Brain microvascular endothelial cell (primary cell): ENCODE data around the gene HSPA12B.
"Not testable (repeated sequence)": the region's sequence is repeated elsewhere in the genome, so short reads cannot be mapped to it uniquely, and the experiment has no call there.

Experiments used
- DNase-seq: peaks from one replicate; pipeline ENCODE4 v3.0.0-alpha.2; 2020
- H3K27ac ChIP-seq: fragments of 250-450 bp; sonication (Bioruptor Pico); 2 replicates; pipeline ENCODE4 v1.5.1; 2020; ENCODE audit warnings: mild to moderate bottlenecking, moderate library complexity
- H3K27me3 ChIP-seq: fragments of 250-450 bp; sonication (Bioruptor Pico); replicated peaks from 2 replicates; pipeline ENCODE4 v1.5.1; 2020; ENCODE audit warnings: mild to moderate bottlenecking
- H3K36me3 ChIP-seq: fragments of 250-450 bp; sonication (Bioruptor Pico); replicated peaks from 2 replicates; pipeline ENCODE4 v1.5.1; 2020; ENCODE audit warnings: mild to moderate bottlenecking
- H3K4me3 ChIP-seq: 2 replicates; pipeline ENCODE4 v1.5.1; 2011; ENCODE audit warnings: low read depth, mild to moderate bottlenecking, control low read depth, low read length, moderate library complexity
- in situ Hi-C: cut with HindIII; loops from 2 replicates; pipeline ENCODE4 v1.10.0; 2017; ENCODE audit warnings: low sequenced_read_pairs, low pct_ligation_motif_present
- TF ChIP-seq, protein P1 (sequence below): IDR thresholded peaks from 2 replicates; pipeline ENCODE4 v1.5.1; 2011; ENCODE audit warnings: low read depth, mild to moderate bottlenecking, moderate library complexity, low read length, control low read depth, inconsistent platforms; ENCODE audit errors: missing control alignments

HSPA12B gene

DNA sequence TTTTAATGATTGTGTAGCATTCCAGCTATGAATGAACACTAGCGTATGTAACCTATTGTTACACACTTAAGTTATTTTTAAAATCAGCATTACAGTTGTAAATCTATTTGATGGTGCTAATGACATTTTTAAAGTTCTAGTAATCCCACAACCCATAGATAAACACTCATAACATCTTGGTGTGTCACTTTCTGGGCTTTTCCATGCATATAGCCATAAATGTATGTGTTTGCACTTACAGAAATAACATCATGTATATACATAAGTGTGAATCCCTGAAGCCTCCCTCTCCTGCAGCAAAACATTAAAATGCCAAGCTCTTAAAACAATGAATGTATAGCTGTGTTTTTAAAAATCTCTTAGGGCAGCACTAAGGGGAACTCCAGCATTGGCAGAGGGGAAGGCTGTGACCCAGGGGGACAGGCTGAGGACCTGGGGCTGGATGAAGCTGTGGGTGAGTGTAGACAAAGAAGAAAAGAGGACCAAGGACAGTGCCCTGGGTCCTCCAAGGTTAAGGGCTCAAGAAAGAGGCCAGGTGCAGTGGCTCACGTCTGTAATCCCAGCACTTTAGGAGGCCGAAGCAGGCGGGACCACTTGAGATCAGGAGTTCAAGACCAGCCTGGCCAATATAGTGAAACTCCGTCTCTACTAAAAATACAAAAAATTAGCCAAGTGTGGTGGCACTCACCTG lies 55.0 kb downstream of the HSPA12B start:
- Histone ChIP-seq H3K4me3 (no peak overlapping the region), H3K27ac (no peak overlapping the region), H3K27me3 (no peaks in the 10 kb centered on the region), H3K36me3 (no peaks in the 10 kb centered on the region)
- TF ChIP-seq, protein P1, sequence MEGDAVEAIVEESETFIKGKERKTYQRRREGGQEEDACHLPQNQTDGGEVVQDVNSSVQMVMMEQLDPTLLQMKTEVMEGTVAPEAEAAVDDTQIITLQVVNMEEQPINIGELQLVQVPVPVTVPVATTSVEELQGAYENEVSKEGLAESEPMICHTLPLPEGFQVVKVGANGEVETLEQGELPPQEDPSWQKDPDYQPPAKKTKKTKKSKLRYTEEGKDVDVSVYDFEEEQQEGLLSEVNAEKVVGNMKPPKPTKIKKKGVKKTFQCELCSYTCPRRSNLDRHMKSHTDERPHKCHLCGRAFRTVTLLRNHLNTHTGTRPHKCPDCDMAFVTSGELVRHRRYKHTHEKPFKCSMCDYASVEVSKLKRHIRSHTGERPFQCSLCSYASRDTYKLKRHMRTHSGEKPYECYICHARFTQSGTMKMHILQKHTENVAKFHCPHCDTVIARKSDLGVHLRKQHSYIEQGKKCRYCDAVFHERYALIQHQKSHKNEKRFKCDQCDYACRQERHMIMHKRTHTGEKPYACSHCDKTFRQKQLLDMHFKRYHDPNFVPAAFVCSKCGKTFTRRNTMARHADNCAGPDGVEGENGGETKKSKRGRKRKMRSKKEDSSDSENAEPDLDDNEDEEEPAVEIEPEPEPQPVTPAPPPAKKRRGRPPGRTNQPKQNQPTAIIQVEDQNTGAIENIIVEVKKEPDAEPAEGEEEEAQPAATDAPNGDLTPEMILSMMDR, result no peak
- DNase-seq, result no peak
- in situ Hi-C loops, result no loop called here

DNA sequence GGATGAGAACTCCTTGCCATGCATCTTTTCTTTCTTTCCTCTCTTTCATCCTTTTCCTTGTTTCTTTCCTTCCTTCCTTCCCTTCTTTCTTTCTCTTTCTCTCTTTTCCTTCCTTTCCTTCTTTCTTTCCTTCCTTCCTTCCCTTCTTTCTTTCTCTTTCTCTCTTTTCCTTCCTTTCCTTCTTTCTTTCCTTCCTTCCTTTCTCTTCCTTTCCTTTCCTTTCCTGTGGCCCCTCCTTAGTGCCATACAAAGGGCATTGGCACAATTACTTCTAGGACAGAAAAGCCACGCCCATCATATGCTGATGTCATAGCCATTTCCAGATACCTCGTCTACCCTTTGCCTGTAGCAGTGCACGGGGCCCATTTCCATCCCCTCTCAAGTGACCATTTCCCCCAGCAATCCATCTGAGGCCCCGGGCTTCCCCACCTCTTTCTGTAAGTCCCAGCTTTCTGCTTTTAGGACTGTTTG lies 56.2 kb downstream of the HSPA12B start:
- TF ChIP-seq, protein P1, result no peak
- Histone ChIP-seq H3K27ac (no peak overlapping the region), H3K36me3 (no peaks in the 10 kb centered on the region), H3K27me3 (no peaks in the 10 kb centered on the region), H3K4me3 (no peak overlapping the region)
- in situ Hi-C loops, result no loop called here
- DNase-seq, result no peak

DNA sequence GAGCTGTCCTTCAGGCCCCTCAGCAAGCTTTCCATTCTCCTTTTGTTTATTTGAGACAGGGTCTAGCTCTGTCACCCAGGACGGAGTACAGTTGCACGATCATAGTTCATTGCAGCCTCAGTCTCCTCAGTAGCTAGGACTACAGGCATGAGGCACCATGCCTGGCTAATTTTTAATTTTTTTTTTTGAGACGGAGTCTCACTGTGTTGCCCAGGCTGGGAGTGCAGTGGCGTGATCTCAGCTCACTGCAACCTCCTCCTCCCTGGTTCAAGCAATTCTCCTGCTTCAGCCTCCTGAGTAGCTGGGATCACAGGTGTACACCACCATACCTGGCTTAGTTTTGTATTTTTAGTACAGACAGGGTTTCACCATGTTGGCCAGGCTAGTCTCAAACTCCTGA lies 56.7 kb downstream of the HSPA12B start:
- H3K27ac ChIP-seq, DNase-seq, H3K27me3 ChIP-seq, H3K36me3 ChIP-seq, H3K4me3 ChIP-seq, in situ Hi-C loops: not testable (repeated sequence)

DNA sequence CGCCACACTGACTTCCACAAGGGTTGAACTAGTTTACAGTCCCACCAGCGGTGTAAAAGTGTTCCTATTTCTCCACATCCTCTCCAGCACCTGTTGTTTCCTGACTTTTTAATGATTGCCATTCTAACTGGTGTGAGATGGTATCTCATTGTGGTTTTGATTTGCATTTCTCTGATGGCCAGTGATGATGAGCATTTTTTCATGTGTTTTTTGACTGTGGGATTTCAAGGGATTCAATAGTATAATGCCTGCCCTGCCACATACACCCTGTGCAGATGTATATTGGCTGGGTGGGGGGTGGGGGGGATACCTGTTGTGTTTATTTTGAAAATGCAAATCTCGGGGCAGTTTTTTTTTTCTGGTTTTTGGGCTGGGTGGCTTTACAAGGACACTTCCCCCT lies 61.7 kb downstream of the HSPA12B start:
- in situ Hi-C loops, H3K36me3 ChIP-seq, H3K4me3 ChIP-seq, DNase-seq, H3K27me3 ChIP-seq, H3K27ac ChIP-seq: not testable (repeated sequence)

DNA sequence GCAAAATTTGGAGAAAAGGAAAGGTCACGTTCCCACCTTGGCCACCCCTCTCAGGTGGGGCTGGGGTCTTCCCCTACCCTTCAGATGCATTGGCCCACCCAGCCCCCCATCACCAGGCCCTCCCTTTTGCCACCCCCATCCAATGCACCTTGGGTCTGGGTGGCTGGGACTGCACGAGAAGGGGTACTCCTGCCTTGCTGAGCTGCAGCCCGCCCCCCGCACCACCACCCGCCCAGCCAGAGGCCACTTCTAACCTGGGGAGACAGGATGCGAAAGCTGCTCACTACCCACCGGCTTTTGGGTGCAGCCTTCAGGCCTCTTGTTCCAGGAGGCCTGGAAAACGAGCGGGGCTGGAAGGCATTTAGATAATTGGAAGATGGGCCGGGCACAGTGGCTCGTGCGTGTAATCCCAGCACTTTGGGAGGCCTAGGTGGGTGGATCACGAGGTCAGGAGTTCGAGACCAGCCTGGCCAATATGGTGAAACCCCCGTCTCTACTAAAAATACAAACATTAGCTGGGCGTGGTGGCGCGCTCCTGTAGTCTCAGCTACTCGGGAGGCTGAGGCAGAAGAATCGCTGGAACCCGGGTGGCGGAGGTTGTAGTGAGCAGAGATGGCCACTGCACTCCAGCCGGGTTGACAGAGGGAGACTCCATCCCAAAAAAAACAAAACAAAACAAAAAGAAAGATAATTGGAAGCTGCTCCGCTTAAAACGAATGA lies 62.4 kb downstream of the HSPA12B start:
- H3K36me3 ChIP-seq, result no peaks in the 10 kb centered on the region
- TF ChIP-seq, protein P1, result no peak
- peak overlapping the region; percentile 83 for H3K4me3 ChIP-seq
- no peak for DNase-seq
- H3K27me3 ChIP-seq, result no peaks in the 10 kb centered on the region
- no peak overlapping the region for H3K27ac ChIP-seq
- in situ Hi-C loops, result no loop called here

DNA sequence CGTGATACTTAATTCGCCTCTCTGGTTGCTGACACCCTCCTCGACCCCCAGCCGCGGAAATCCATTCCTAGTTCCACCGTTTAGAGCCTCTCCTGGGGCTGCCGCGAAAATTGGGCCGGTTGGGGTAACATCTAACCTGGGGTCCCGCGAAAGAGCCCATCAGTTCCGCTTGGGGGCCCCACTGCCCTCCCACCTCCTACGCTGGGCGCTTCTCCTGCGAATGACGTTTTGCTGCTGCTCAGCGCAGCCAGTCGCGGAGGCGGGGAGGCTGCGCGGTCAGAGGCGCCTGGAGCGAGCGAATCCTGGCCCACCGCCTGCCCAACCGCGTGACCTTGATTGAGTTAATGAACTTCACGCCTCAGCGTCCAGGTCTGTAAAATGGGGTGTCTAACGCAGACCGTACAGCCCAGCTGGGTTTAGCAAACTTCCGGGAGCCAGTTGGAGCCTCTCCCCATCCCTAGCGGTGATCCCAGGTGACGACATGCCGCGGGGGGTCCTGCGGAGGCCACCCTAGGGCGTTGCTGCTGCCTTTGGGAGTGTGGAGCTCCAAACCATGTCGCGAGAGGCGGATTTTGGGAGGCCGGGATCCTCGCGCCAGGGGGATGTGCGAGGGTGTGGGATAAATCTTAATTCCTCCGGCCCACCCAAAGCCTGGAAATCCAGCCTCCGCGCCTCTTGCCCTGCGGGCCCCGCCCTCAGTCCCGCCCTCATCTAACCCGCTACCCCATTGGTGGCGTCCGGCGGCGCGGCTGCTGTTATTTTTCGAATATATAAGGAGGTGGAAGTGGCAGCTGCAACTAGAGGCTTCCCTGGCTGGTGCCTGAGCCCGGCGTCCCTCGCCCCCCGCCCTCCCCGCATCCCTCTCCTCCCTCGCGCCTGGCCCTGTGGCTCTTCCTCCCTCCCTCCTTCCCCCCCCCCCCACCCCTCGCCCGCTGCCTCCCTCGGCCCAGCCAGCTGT lies 63.3 kb downstream of the HSPA12B start, which contains the start of gene CDC25B:
TSS of gene CDC25B (plus strand) at position 800 of the 958 bp plus-strand sequence. CDS start 222 bp downstream, outside the sequence.
- in situ Hi-C loops, result no loop called here

More for the DNA sequence above, 63.3 kb downstream of the HSPA12B start, which contains the start of gene CDC25B:
- TF ChIP-seq, protein P1, result peak; percentile 70
- peak within 1 kb of the TSS; percentile 95 for H3K27ac ChIP-seq
- DNase-seq, result peak; percentile 89
- H3K36me3 ChIP-seq, result no peaks in the 10 kb centered on the region
- H3K4me3 ChIP-seq, result peak within 1 kb of the TSS; percentile 83
- no peaks in the 10 kb centered on the region for H3K27me3 ChIP-seq
